A673 (cell line): ENCODE results near the gene JAML. TPM values are rescaled to one million over a fixed set of nuclear protein-coding genes. Genes with fewer than 3 reads are reported as not detected.

Experiments used
- BruUV-seq: library from RNA; stranded (reverse); fragments of 400-500 nt; replicated peaks from 2 replicates; lab custom pipeline; 2021; lab: Mats Ljungman, UMichigan
- CTCF ChIA-PET: fragments of 300-600 bp; sonication (Branson Sonifier 250); formaldehyde crosslinking; loops from one replicate; lab custom pipeline; 2022; ENCODE audit warnings: antibody characterized with exemption; lab: Charles Lee
- POLR2A ChIA-PET: fragments of 300-600 bp; sonication (Branson Sonifier 250); formaldehyde crosslinking; loops from one replicate; lab custom pipeline; 2022; ENCODE audit warnings: antibody characterized with exemption; ENCODE audit not compliant: low non-redundant PET; lab: Charles Lee
- DNase-seq: peaks from one replicate; pipeline ENCODE4 v3.0.0-alpha.2; 2015; ENCODE audit warnings: low spot score
- H3K27ac ChIP-seq: fragments of 200-600 bp; sonication (generic); 2 replicates; pipeline ENCODE4 v1.5.1; 2016; ENCODE audit warnings: mixed run types, low read depth, mild to moderate bottlenecking, mixed read lengths, antibody characterized with exemption, low read length; ENCODE audit not compliant: poor library complexity, severe bottlenecking
- H3K27me3 ChIP-seq: fragments of 200-600 bp; sonication (generic); replicated peaks from 2 replicates; pipeline ENCODE4 v1.6.1; 2017; ENCODE audit warnings: mixed run types, low read depth, mild to moderate bottlenecking, mixed read lengths, antibody characterized with exemption, low read length; ENCODE audit not compliant: insufficient read depth, poor library complexity
- H3K36me3 ChIP-seq: fragments of 200-600 bp; sonication (generic); 2 replicates; pipeline ENCODE4 v1.6.1; 2016; ENCODE audit warnings: mixed run types, mild to moderate bottlenecking, mixed read lengths, antibody characterized with exemption, low read length; ENCODE audit not compliant: insufficient read depth, poor library complexity, severe bottlenecking
- H3K4me1 ChIP-seq: fragments of 200-600 bp; sonication (generic); 2 replicates; pipeline ENCODE4 v1.6.1; 2017; ENCODE audit warnings: mixed run types, mild to moderate bottlenecking, mixed read lengths, antibody characterized with exemption, low read length; ENCODE audit not compliant: insufficient read depth, poor library complexity, severe bottlenecking
- H3K4me3 ChIP-seq: fragments of 200-600 bp; sonication (generic); 2 replicates; pipeline ENCODE4 v1.5.1; 2016; ENCODE audit warnings: low read depth, mixed run types, mild to moderate bottlenecking, mixed read lengths, low read length; ENCODE audit not compliant: poor library complexity, severe bottlenecking
- H3K9me3 ChIP-seq: fragments of 200-600 bp; sonication (generic); 2 replicates; pipeline ENCODE4 v1.6.1; 2016; ENCODE audit warnings: mixed run types, low read depth, mild to moderate bottlenecking, mixed read lengths, antibody characterized with exemption, low read length; ENCODE audit not compliant: poor library complexity, severe bottlenecking
- EZH2 ChIP-seq: fragments of 200-600 bp; sonication (generic); IDR thresholded peaks from 2 replicates; pipeline ENCODE4 v1.6.1; 2017; ENCODE audit warnings: borderline replicate concordance, low read depth, mild to moderate bottlenecking, mixed read lengths, antibody characterized with exemption, low read length; ENCODE audit not compliant: poor library complexity, severe bottlenecking
- intact Hi-C: fragments of 100-400 bp; cut with micrococcal nuclease; formaldehyde crosslinking; loops from one replicate; pipeline ENCODE4 v1.10.0; 2022; ENCODE audit not compliant: unreplicated experiment
- total RNA-seq: library from RNA; stranded (reverse); gene quantifications from 2 replicates; pipeline ENCODE4 v1.2.3, GENCODE V29; 2021
- TF ChIP-seq, protein P1 (sequence below): fragments of 300-800, 200-600 bp; sonication (generic); conservative IDR thresholded peaks from 2 replicates; pipeline ENCODE4 v1.5.1; 2017; ENCODE audit warnings: low read depth, mild to moderate bottlenecking, antibody characterized with exemption, low read length, moderate library complexity, mixed read lengths

Gene JAML
- total RNA-seq, 1 experiment from 2014 or later, result not detected

DNA sequence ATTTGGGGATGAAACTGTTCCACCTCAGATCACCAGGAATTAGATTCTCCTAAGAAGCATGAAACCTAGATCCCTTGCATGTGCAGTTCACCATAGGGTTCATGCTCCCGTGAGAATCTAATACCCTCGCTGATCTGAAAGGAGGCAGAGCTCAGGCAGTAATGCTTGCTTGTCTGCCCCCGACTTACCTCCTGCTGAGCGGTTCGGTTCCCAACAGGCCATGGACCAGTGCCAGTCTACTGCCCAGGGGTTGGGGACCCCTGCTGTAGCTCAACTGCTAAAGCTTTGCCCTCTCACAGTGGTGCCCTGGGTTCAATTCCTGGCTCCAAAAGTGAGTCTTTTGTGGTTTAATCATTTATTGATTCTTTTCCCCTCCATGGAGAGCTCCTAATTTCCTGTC is 3.4 kb downstream of the JAML start:
- Histone ChIP-seq H3K4me3 (no peak overlapping the region), H3K27ac (no peak overlapping the region), H3K9me3 (no peaks in the 10 kb centered on the region), H3K36me3 (no peaks in the 10 kb centered on the region), H3K27me3 (peaks cover 68% of the 10 kb centered on the region), H3K4me1 (no peaks in the 10 kb centered on the region)
- BruUV-seq, result no TSS peak
- ChIA-PET POLR2A (no interaction called here), CTCF (no interaction called here)
- intact Hi-C loops, result no loop called here
- TF ChIP-seq EZH2, result no peak
- TF ChIP-seq, protein P1, sequence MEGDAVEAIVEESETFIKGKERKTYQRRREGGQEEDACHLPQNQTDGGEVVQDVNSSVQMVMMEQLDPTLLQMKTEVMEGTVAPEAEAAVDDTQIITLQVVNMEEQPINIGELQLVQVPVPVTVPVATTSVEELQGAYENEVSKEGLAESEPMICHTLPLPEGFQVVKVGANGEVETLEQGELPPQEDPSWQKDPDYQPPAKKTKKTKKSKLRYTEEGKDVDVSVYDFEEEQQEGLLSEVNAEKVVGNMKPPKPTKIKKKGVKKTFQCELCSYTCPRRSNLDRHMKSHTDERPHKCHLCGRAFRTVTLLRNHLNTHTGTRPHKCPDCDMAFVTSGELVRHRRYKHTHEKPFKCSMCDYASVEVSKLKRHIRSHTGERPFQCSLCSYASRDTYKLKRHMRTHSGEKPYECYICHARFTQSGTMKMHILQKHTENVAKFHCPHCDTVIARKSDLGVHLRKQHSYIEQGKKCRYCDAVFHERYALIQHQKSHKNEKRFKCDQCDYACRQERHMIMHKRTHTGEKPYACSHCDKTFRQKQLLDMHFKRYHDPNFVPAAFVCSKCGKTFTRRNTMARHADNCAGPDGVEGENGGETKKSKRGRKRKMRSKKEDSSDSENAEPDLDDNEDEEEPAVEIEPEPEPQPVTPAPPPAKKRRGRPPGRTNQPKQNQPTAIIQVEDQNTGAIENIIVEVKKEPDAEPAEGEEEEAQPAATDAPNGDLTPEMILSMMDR, result no peak
- no peak for DNase-seq

GRCh38 chr11:118219732-118220131 is 5.1 kb downstream of the JAML start:
- no peak for TF ChIP-seq EZH2
- TF ChIP-seq, protein P1, result no peak
- ChIA-PET POLR2A (no interaction called here), CTCF (no interaction called here)
- Histone ChIP-seq H3K36me3 (no peaks in the 10 kb centered on the region), H3K4me3 (no peak overlapping the region), H3K9me3 (no peaks in the 10 kb centered on the region), H3K27me3 (peaks cover 70% of the 10 kb centered on the region), H3K4me1 (no peaks in the 10 kb centered on the region), H3K27ac (no peak overlapping the region)
- BruUV-seq, result no TSS peak
- DNase-seq, result no peak
- intact Hi-C loops, result no loop called here

DNA sequence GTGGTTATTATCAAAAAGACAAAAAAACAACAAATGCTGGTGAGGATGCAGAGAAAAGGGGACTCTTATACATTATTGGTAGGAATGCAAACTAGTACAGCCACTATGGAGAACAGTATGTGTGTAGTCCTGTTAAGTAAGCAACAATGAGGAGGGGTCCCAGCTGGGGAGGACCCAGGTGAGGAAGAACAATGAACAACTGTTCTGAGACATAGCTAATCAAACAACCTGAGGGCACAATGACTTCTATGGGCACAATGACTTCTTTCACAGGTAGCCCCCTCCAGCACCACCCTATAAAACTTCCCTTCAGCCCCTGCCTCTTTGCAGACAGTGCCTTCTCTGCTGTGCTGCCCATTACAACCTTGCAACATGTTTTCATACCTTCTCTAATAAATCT is 5.6 kb downstream of the JAML start:
- POLR2A ChIA-PET, result no interaction called here
- DNase-seq, result no peak
- H3K4me3 ChIP-seq, result no peak overlapping the region
- peaks cover 70% of the 10 kb centered on the region for H3K27me3 ChIP-seq
- H3K9me3 ChIP-seq, result no peaks in the 10 kb centered on the region
- H3K4me1 ChIP-seq, result no peaks in the 10 kb centered on the region
- CTCF ChIA-PET, result no interaction called here
- H3K36me3 ChIP-seq, result no peaks in the 10 kb centered on the region
- BruUV-seq, result no TSS peak
- intact Hi-C loops, result no loop called here
- no peak for TF ChIP-seq EZH2
- TF ChIP-seq, protein P1, result no peak
- H3K27ac ChIP-seq, result no peak overlapping the region
